ENCODE measurements around the gene TRAPPC13.
A peak's percentile ranks its signal among the peaks of the same experiment; 100 is the strongest.
"Not testable (repeated sequence)": the region's sequence is repeated elsewhere in the genome, so short reads cannot be mapped to it uniquely, and the experiment has no call there.

TRAPPC13 gene

GRCh38 chr5:65676056-65676455, 51.2 kb downstream of the TRAPPC13 start:
- not testable (repeated sequence) for DNase-seq (ENCODE audit: low spot score)

- DNase-seq (ENCODE audit: low spot score) = no peak
Observed at GRCh38 chr5:65682148-65682547, 57.3 kb downstream of the TRAPPC13 start.

GRCh38 chr5:65693121-65693520, 68.3 kb downstream of the TRAPPC13 start:
- no peak for DNase-seq (ENCODE audit: low spot score)

GRCh38 chr5:65695162-65695755, 70.4 kb downstream of the TRAPPC13 start:
- peak; percentile 7 for DNase-seq (ENCODE audit: low spot score)

GRCh38 chr5:65695896-65696295, 71.1 kb downstream of the TRAPPC13 start:
- no peak for DNase-seq (ENCODE audit: low spot score)

- DNase-seq (ENCODE audit: low spot score) = no peak
Observed at GRCh38 chr5:65696892-65697291, 72.1 kb downstream of the TRAPPC13 start.

- DNase-seq (ENCODE audit: low spot score) = no peak
Observed at GRCh38 chr5:65699338-65699737, 74.5 kb downstream of the TRAPPC13 start.

GRCh38 chr5:65702036-65702435, 77.2 kb downstream of the TRAPPC13 start:
- DNase-seq (ENCODE audit: low spot score) = no peak

GRCh38 chr5:65704621-65705239, 79.9 kb downstream of the TRAPPC13 start:
- no peak for DNase-seq (ENCODE audit: low spot score)

GRCh38 chr5:65707663-65708062, 82.8 kb downstream of the TRAPPC13 start:
- DNase-seq (ENCODE audit: low spot score) = no peak

- no peak for DNase-seq (ENCODE audit: low spot score)
Observed at GRCh38 chr5:65708145-65708544, 83.3 kb downstream of the TRAPPC13 start.
